ENCODE results near the gene SPOCK2.

The SPOCK2 gene

DNA sequence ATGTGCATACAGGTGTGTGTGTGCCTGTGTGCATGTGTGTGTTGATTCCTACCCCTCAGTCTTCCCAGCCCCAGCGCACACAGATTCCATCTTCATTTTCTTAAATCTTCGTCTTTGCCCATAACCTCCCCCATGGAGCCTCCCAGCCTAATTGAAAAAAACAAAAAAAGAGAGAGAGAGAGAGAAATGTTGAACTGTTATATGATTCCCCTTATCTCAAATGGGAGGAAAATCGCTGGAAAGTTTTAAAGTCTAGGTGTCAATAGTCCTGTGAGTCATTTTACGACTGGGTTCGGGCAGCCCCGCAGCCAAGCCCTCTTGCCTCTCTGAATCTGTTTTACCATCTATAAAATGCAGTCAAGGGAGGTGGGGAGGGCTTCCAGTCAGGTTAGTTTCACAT lies 60.9 kb downstream of the SPOCK2 start:
- DNase-seq: no peak

DNA sequence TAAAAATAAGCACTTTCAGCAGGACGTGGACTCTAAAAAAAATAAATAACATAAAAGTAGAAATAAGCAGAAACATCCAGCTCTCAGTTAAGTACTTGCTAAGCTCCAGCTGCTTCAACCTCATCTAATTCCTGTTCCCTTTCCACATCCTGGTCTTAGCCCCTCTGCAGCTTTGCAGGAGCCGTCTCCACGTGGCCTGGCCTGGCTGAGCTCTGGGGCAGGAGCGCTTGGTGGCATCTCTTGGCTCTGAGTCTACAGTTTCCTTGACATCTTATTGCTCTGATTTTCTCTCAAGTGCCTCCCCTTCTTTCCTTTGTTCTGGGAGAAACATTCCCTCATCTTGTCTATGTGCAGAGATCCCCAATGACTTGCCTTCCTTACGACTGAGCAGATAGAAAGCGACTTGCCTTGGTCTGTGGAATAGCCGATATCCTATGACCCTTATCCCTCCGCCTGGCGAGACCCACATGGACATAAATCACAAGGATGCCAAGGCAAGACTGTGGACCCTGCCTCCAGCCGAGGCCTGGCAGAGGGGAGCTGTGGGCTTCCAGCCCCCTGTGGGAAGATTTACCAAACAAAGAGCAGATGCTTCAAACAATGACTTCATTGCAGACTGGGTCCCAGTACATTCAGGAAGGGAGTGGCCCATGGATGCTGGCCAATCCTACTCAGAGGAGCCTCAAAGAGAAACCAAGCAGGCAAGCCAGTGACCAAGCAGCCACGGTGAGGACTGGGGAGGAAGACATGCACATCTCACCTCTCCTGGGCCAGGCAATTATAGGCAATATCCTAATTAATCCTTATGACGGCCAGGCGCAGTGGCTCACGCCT lies 61.9 kb downstream of the SPOCK2 start:
- DNase-seq: no peak

DNA sequence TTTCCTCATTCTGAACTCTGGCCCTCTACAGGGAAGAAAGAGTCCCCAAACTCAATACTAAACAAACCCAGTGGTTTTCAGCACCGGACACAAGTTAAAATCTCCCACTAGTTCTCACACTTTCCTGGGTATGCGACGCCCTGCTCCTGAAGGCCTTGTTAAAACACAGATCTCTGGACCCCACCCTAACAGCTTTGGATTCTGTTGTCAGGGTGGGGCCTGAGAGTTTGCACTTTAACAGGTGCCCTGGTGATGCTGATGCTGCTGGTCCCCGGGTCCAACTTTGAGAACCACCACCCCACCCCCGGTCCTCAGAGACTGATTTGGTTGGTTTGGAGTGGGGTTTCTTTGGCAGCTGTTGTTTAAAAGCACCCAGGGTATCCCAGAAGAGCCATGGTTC lies 62.5 kb downstream of the SPOCK2 start:
- no peak for DNase-seq

DNA sequence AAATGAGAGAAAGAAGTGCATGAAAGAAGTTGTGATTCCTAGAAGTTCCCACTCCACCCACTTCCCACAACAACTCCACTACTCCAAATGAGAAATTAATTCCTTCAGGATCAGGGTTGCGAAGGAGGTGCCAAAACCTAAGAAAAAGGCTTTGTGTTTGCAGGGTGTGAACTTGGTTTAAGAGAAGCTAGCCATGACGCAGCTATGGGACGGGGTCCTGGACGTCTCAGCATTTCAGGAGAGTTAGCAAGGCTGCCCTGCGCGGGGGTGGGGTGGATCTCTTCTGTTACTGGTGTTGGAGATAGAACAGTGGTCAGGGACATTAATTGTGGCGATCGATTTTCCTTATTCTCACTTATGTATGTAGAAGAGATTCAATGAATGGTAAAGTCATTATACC lies 63.0 kb downstream of the SPOCK2 start:
- no peak for DNase-seq

DNA sequence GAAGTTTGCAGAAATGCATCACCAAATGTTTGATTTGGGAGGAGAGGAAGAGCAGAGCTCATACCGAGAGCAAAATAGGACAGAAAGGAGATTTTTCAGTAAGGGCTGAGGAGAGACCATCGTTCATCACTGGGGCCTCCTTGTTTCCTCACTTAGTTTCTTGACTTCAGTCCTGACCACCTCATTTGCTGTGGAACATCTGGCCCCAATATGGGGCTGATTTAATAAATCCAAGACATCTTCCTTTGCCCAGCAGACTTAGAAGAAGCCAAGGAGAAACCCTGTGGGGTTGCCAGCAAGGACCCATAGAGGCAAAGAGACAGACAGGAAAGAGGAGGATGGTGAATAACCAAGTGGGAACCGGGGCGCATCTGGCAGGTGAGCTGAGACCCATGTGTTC lies 63.8 kb downstream of the SPOCK2 start:
- peak; percentile 22 for DNase-seq

DNA sequence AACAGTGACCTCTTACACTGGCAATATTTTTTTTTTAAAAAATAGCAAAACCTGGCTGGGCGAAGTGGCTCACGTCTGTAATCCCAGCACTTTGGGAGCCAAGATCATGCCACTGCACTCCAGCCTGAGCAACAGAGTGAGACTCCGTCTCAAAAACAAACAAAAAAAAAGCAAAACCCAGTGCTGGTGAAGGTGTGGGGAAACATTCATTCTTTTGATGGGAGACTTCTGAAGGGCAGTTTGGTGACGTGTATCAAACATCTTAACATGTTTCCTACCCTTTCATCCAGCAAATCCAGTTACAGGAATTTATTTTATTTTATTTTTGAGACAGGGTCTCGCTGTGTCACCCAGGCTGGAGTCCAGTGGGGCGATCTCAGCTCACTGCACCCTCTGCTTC lies 66.1 kb downstream of the SPOCK2 start:
- DNase-seq: no peak

DNA sequence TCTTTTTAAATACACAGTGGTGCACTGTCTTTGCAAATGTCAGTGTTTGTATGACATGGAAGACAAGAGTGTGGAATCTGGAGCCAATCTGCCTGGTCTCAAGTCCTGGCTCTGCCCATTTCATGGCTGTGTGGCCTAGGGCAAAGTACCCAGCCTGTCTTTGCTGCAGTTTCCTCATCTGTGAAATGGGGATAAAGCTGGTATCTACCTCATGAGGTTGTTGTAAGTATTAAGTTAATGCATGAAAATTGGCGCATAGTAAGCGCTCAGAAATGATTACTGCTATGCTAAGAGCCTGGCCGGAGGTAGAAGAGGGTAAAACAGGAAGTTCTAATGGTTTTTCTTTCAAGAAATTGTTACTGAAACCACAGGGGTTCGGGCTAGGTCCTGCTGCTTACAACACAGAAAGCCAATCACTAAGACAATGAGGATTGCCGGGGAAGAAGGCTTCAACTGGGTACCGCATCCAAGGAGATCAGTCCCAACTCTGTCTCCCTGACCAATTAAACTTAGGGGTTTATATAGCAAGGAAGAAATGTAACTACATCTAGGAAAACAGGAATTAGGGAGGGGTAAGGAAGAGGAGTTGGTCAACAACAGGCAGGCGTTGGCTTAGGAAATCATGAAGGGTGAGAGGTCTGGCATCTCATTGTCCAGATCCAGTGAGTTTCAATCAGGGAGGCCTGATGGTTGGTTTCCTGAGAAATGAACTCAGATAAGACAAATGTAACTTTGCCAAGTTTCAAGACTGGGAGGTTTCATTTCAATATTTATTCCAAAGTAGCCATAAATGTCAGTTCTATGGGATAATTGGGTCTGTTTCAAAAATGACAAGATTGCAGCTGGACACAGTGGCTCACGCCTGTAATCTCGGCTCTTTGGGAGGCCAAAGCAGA lies 67.2 kb downstream of the SPOCK2 start:
- DNase-seq: no peak

DNA sequence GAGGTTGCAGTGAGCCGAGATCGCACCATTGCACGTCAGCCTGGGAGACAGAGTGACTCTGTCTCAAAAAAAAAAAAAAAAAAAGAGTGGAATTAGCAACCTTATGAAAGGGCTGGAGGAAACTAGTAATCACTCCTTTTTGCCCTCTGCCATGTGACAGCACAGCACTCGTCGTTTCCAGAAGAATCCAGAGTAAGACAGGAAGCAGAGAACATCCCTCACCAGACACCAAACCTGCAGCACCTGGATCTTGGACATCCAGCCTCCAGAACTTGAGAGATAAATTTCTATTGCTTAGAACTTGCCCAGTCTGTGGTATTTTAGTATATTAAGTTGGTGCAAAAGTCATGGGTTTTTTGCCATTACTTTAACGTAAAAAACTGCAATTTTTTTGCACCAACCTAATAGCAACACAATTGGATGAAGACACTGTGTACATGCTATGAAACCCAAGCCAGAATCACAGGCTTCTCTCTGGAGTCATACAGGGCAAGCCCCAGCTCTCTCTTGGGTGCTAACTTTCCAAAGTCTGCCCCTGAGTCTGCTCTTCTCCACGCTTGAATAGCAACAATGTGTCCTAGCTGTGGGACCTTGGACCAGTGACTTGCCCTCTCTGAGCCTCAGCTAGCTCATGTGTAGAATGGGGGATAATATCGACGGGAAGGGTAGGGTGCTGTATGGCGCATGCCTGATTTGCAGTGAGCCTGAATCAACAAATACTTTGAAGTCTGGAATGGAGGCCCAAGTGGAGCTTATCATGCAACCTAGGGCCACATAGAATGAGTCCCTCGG lies 69.1 kb downstream of the SPOCK2 start:
- no peak for DNase-seq

DNA sequence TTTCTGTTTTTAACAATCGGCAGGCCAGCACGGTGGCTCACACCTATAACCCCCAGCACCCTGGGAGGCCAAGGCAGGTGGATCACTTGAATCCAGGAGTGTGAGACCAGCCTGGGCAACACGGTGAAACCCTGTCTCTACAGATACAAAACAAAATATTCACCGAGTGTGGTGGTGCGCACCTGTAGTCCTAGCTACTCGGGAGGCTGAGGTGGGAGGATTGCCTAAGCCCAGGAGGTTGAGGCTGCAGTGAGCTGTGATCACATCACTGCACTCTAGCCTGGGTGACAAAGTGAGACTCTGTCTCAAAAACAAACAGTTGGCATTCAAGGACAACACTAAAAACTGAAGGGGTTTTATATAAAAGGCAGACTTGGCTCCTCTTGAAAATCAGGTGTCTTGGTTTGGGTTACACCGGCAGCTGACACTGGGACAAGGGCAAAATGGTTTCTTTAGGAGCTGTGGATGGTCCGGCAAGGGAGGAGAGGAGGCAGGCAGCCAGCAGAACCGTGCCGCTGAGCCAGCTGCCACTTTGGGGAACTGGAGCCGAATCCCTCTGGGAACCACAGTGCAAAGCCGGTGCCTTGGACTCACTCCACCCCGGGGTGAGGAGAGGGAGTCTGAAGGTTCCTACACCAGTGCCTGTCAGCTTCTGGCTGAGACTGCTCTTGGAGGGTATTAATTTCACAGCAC lies 71.6 kb downstream of the SPOCK2 start:
- no peak for DNase-seq

DNA sequence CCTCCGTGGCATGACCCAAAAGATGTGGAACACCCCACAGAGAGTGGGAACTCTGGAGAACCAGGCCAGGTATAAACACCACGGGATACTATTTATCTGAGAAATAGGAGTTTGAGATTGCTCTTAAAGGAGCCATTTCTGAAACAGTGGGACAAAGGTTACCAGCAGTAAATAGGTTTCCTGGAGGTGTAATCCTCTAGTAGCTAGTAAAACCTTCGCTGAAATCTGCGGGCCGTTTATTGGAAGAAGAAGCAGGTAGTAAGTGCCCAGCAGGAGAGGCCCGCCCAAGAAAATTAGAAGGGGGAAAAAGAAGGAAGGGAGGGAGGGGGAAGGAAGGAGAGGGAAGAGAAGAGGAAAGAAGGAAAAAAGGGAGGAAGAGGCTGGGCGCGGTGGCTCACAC lies 72.5 kb downstream of the SPOCK2 start:
- no peak for DNase-seq

DNA sequence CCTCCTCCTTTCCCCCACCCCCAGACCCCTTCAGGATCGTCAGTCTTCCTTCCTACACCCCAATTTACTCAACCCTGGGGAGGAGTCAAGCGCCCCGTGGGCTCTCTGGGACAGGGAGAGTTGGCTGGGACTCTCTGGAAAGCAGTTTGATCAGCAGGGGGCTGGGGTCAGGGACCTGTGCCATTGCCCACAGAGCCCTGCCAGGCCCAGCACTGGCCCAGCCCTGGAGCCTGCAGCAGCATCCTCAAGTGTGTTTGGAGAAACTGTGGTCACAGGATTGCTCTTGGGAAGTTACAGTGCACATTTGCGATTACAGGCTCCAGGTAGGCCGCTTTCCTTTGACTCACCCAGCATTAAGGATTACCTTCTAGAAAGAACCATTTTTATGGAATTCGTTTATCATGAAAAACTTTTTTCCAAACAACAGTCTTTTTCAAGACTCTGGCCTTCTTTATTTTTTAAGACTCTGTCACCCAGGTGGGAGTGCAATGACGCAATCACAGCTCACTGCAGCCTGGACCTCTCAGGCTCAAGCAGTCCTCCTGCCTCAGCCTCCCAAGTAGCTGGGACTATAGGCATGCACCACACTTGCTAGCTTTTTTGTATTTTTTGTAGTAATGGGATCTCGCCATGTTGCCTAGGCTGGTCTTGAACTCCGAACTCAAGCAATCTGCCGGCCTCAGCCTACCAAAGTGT lies 73.4 kb downstream of the SPOCK2 start:
- no peak for DNase-seq

DNA sequence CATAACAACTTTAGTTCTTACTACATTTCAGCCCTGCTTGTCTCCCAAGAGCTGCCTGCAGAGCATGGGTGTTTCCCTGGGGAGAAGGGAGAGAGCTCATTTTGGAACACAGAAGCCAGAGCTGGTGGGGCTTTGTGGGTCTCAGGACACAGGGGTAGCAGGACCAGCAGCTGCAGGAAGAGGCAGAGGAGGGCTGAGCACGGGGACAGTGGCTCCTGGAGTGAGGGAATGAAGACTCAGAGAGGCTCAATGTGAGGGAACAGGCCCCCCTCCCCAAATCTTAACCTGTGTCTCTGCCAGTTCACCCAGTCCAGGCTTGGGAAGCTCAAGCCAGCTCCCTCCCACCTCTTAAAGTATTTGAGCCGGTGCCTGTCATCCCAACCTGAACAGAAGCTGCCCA lies 74.2 kb downstream of the SPOCK2 start:
- no peak for DNase-seq

DNA sequence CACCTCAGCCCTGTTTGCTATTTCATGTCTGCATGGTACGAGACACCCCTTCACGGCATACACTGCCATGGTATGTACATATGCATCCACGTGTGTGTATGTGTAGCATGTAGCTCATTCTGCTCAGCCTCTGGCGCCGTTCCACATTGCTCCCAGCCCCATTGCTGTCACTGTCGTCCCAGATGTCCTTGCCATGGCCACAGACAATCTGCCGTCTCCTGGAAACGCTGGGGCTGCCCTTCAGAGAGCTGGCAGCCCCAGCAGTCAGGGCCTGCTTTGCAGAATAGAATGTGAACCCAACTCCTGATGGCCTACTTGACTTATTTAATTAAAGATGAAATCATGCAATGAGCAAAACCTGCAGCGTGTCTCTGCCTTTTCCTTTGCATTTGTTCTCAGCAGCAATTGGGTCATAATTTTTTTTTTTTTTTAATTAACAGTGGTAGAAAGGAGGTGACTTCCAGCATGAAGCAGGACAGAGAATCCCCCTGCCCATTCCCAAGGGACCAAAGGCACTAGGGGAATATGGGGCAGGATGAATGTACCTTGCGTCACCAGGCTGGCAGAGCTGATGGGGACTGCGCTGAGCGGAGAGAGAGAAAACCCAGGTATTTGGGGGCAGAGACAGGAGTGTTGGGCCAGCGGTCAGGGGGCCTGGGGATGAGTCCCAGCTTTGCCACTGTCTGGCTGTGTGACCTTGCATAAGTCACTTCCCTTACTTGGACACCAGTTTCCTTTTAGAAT lies 75.0 kb downstream of the SPOCK2 start:
- no peak for DNase-seq

DNA sequence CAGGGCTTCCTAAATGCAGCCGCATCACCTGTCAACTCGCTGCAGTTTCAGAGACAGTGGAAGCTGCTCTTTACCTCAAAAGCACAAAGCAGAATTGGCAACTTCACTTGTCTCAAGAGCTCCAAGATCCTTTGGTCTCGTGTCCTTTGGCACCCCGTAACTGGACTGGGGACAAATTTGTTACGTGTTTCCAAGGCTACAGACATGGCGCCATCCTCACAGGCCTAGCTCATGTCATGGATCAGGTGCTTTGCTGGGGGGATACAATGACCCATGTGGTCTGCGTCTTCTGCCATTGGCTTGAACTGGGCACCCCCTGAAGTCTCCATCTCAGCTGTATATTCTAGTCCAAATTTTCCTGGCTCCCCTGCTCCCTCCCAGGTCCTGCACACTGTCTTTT lies 75.6 kb downstream of the SPOCK2 start:
- DNase-seq: no peak

DNA sequence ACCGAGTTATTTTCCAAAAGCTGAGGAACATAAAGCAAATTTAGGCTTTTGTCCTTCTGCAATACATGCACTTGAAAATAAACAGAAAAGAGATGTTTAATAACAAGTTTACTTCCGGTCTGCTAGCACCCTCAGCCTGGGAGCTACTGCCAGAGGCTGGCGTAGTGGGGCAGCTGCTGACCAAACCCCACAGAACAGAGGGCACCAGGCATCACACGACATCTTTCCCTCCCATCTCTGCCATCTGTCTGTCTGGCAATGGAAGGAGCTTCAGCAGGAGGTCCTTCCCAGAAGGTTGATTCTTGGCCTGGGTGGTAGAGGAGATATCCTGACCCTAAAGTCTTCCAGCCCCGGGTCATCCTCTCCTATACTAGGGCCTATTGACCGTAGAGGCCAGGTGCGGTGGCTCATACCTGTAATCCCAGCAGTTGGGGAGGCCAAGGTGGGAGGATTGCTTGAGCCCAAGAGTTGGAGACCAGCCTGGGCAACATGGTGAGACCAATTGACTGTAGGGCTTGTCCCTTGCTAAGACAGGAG lies 76.3 kb downstream of the SPOCK2 start:
- no peak for DNase-seq

DNA sequence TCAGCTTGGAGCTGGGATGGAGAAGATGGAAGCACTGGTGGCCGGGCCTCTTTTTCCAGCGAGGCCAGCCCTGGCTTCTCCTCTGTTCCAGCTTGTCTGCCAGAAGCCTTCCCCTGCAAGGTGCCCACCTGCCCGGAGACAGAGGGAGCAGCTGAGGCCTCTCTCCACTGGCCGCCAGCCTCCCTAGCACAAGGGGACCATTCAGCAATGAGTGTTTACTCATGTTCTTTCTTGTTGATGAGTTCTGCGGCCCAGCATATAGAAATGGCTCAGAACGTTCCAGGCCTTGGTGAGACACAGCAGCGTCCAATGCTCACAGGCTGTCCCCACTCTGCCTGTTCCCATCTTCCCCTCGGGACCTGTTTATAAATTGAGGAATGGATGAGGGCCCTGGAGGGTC lies 76.9 kb downstream of the SPOCK2 start:
- DNase-seq: no peak

DNA sequence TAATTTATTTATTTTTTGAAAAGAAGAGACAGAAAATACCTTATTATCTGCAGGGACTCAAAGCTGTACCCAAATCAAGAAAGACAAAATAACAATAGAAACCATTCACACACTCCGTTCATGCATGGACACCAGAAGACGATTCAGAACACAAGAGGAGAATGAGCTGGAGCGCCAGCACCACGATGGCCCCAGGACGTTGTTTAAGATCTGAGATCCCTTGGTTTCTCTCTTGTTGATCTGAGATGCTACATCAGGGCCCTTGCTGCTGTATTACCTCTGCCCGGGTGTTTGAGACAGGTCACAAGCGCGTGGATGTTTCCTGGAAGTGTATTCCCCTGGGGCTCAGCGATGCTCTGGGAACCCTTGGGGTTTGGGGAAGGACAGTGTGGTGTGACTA lies 77.3 kb downstream of the SPOCK2 start:
- DNase-seq: no peak

DNA sequence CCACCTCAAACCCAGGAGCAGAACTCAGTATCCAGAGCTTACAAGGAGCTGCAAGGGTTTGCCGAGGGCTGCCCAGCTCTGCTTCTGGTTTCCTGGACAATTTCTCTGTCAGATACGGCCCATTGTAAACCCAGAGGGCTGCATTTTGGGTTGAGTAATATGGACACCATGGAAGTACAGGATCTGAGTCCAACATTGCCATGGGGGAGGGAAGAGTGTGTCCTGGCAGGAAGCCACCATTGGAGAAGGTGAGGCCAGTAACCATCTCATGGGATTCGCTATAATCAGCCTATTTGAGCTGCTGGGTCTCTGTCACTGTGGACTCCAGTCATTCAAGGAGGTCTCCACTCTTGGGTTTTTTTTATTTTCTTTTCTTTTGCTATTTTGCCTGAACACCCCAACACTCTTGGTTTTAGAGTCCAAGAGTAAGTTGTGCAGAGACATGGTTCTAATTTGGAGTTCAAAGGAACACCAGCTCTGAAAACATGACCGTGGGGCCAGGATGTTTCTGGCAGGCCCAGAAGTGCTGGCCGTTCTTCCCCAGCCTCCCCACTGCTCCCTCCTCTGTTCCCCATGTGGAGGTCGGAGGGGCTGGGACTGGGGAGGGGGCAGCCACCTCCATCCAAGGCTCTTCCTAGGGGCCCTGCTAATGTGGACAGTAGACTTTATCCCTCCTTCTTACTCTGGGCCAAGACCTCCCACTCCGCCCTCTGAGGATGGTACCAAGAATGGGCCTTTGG lies 77.9 kb downstream of the SPOCK2 start:
- no peak for DNase-seq

DNA sequence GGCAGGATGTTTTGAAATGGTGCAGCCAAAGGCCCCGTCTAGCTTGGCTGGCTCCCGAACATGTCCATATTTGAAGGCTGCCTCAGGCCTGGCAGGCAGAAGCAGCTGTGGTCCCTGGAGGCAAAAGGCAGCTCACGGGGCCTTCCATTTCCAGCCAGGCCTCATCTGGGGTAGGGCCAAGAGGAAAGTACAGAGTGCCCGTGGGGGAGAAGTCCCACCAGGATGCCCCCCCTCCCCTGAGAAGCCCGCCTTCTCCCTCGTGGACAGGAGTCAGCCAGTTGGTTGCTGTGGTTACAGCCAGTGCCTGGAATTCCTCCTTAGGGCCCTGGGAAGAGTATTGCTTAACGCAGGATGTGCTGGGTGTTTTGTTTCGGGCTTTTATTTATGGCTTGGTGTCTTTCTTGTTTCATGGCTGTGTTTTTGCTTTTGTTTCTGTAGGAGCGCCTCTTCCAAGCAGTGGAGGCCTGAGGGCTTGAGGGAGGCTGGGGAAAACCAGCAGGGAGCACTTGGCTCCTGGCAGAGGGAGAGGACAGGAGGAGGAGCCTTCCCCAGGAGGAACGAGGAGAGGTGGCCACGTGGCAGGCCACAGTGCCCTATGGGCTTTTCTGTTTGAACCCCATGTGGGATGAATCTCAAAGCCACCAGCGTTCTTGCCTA lies 78.8 kb downstream of the SPOCK2 start:
- DNase-seq: peak; percentile 96

DNA sequence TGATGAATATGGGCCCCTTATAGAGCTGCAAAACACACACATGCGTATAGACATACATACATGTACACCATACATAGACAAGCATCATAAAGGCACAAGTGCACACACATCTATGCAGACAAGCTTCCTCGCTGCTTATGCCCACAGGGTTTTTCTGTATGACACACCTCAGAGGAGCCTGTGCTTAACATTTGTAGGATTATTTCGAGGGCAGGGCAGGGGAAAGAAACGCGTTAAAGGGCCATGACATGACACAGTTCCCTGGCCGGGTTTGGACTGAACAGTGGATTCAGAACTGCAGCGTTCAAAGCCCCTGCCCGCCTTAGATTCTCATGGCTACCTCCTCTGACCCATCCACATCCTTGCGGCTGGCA lies 79.3 kb downstream of the SPOCK2 start:
- no peak for DNase-seq

Data from fibroblast of skin of abdomen (primary cell).